Cardiac muscle cell (in vitro differentiated cells and primary cell): ENCODE measurements around the gene UNC119B. TPM values are rescaled to one million over a fixed set of nuclear protein-coding genes. Genes with fewer than 3 reads are reported as not detected.

Source experiments
- DNase-seq, 2 donors: peaks; one replicate each; pipeline versions ENCODE4 v3.0.0 to v3.0.0-alpha.2; 2010 to 2017; ENCODE audit warnings: low read depth in 1 of 2, low spot score in 1 of 2
- H3K27ac ChIP-seq: fragments of 200-600 bp; sonication (generic); 2 replicates; pipeline ENCODE4 v1.5.1; 2016
- H3K27me3 ChIP-seq: fragments of 200-600 bp; sonication (generic); 2 replicates; pipeline ENCODE4 v1.6.0; 2016; ENCODE audit warnings: control low read depth
- H3K36me3 ChIP-seq: fragments of 200-600 bp; sonication (generic); 2 replicates; pipeline ENCODE4 v1.5.1; 2016; ENCODE audit warnings: control low read depth
- H3K4me1 ChIP-seq: fragments of 200-600 bp; sonication (generic); 2 replicates; pipeline ENCODE4 v1.8.1; 2017; ENCODE audit warnings: low read depth, mild to moderate bottlenecking, mixed run types
- H3K4me3 ChIP-seq: fragments of 200-600 bp; sonication (generic); 2 replicates; pipeline ENCODE4 v1.5.1; 2016; ENCODE audit warnings: mild to moderate bottlenecking
- H3K9me3 ChIP-seq: fragments of 200-600 bp; sonication (generic); 2 replicates; pipeline ENCODE4 v1.5.1; 2017; ENCODE audit warnings: low read depth, mild to moderate bottlenecking, control low read depth
- CTCF ChIP-seq: IDR thresholded peaks from 2 replicates; pipeline ENCODE4 v1.5.1; 2012; ENCODE audit warnings: low read depth, mild to moderate bottlenecking, low read length
- polyA plus RNA-seq: library from polyadenylated mRNA; unstranded; fragments of >200 nt; fragmentation: Nextera tagmentation; extraction: Ambion mirVana; gene quantifications from 2 replicates; pipeline ENCODE4 v1.2.1, GENCODE V29; 2016
- total RNA-seq: library from RNA; depleted of rRNA; stranded (reverse); fragments of >200 nt; gene quantifications from 2 replicates; pipeline ENCODE4 v1.2.3, GENCODE V29; 2016

UNC119B gene
- total RNA-seq (22.0 and 28.2 TPM in 2 replicates), polyA plus RNA-seq (14.1 and 14.7 TPM in 2 replicates)

DNA sequence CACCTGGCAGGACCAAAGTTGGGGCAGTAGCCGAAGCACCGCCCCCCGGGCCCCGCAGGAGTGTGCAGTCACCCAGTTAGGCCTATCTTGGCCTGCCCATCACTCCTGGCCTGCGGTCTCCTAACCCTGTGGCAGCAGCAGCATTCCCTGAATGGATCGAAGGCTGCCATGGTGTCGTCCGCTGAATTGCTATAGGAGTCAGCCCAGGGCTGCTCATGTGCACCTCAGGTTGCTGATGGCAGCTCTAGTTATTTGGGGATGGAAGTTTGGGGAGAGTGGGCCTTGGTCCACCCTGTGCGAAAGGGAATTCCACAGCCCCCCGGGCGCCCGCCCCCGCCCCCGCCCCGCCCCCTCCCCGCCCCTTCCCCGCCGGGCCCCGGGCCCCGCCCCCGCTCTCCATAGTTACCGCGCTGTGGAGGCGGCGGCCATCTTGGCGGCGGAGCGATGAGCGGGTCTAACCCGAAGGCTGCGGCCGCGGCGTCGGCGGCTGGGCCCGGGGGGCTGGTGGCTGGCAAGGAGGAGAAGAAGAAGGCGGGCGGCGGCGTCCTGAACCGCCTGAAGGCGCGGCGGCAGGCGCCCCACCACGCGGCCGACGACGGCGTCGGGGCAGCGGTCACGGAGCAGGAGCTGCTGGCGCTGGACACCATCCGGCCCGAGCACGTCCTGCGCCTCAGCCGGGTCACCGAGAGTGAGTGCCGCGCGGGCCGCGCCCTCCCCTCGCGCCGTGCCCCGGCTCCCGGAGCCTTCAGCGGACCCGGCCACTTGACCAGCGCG, at the start of gene UNC119B:
TSS of gene UNC119B (plus strand) at position 428 of the 774 bp plus-strand sequence. CDS start at position 445, 17 bp downstream.
- peaks cover 9% of the 10 kb centered on the region for H3K36me3 ChIP-seq
- H3K4me3 ChIP-seq, result peak within 1 kb of the TSS; percentile 93
- DNase-seq, result peak; percentile 61 to 82
- no peaks in the 10 kb centered on the region for H3K9me3 ChIP-seq
- peaks cover 16% of the 10 kb centered on the region for H3K4me1 ChIP-seq
- H3K27me3 ChIP-seq, result no peaks in the 10 kb centered on the region
- H3K27ac ChIP-seq, result peak within 1 kb of the TSS; percentile 78
- TF ChIP-seq CTCF, result no peak

DNA sequence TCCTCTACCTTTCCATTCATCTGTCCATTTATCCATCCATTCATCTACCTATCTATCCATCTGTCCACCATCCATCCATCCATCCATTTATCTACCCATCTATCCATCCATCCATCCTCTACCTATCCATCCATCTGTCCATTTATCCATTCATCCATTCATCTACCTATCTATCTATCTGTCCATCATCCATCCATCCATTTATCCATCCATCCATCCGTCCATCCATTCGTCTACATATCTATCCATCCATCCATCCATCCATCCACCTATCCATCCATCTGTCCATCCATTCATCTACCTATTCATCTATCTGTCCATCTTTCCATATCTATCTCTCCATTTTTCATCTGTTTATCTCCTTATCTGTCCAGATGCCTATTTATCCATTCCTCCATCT, 48.8 kb upstream of the UNC119B start:
- TF ChIP-seq CTCF, result no peak
- no peaks in the 10 kb centered on the region for H3K4me1 ChIP-seq
- H3K27me3 ChIP-seq, result no peaks in the 10 kb centered on the region
- H3K36me3 ChIP-seq, result no peaks in the 10 kb centered on the region
- DNase-seq, result no peak
- H3K9me3 ChIP-seq, result no peaks in the 10 kb centered on the region
- no peak overlapping the region for H3K27ac ChIP-seq
- no peak overlapping the region for H3K4me3 ChIP-seq

DNA sequence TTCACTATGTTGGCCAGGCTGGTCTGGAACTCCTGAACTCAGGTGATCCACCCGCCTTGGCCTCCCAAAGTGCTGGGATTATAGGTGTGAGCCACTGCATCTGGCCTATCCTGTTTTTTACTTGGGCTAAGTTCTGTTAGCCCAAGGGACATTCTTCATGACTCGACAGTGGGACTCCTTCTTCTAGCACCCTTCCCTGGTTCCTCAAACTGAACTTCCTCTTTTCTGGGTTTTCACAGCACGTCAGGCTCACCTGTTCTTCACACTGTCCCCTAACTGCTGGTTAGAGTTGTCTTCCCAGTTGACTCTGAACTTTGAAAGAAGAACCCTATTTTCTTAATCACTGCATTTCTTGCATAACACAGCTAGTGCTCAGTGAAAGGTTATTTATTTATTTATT, 47.4 kb upstream of the UNC119B start:
- no peak for TF ChIP-seq CTCF

GRCh38 chr12:120663741-120664140, 46.5 kb upstream of the UNC119B start:
- Histone ChIP-seq H3K4me1 (no peaks in the 10 kb centered on the region), H3K36me3 (no peaks in the 10 kb centered on the region), H3K27ac (no peak overlapping the region), H3K9me3 (no peaks in the 10 kb centered on the region), H3K4me3 (no peak overlapping the region), H3K27me3 (no peaks in the 10 kb centered on the region)
- TF ChIP-seq CTCF, result no peak
- peak in 1 of 2 donors; percentile 13 for DNase-seq

More for the DNA sequence above, 47.4 kb upstream of the UNC119B start:
- no peak overlapping the region for H3K4me3 ChIP-seq
- no peaks in the 10 kb centered on the region for H3K4me1 ChIP-seq
- H3K9me3 ChIP-seq, result no peaks in the 10 kb centered on the region
- H3K36me3 ChIP-seq, result no peaks in the 10 kb centered on the region
- no peak for DNase-seq
- no peaks in the 10 kb centered on the region for H3K27me3 ChIP-seq
- H3K27ac ChIP-seq, result no peak overlapping the region

GRCh38 chr12:120666571-120667390, 43.5 kb upstream of the UNC119B start:
- Histone ChIP-seq H3K27me3 (no peaks in the 10 kb centered on the region), H3K4me3 (no peak overlapping the region), H3K27ac (no peak overlapping the region), H3K36me3 (no peaks in the 10 kb centered on the region), H3K9me3 (no peaks in the 10 kb centered on the region), H3K4me1 (no peaks in the 10 kb centered on the region)
- peak in 1 of 2 donors; percentile 30 for DNase-seq
- no peak for TF ChIP-seq CTCF
